ENCODE results near the gene TMEM175.

The TMEM175 gene

GRCh38 chr4:952881-953573 lies 20.8 kb downstream of the TMEM175 start:
- peaks cover 4% of the 10 kb centered on the region for H3K36me3 Mint-ChIP-seq (ENCODE audit: low read depth)
- no peaks in the 10 kb centered on the region for H3K27me3 Mint-ChIP-seq
- DNase-seq: no peak
- H3K27ac Mint-ChIP-seq: no peak overlapping the region
- H3K4me1 Mint-ChIP-seq: no peaks in the 10 kb centered on the region
- ATAC-seq: no peak
- H3K9me3 Mint-ChIP-seq: no peaks in the 10 kb centered on the region
- no peak overlapping the region for H3K4me3 Mint-ChIP-seq

- peaks cover 4% of the 10 kb centered on the region for H3K36me3 Mint-ChIP-seq (ENCODE audit: low read depth)
- no peak for DNase-seq
- ATAC-seq: no peak
Observed at GRCh38 chr4:953574-953915, 21.3 kb downstream of the TMEM175 start.

GRCh38 chr4:954211-955020 lies 22.2 kb downstream of the TMEM175 start:
- Mint-ChIP-seq H3K27ac (no peak overlapping the region), H3K36me3 (ENCODE audit: low read depth) (peaks cover 4% of the 10 kb centered on the region), H3K9me3 (no peaks in the 10 kb centered on the region), H3K4me1 (no peaks in the 10 kb centered on the region), H3K27me3 (no peaks in the 10 kb centered on the region), H3K4me3 (no peak overlapping the region)
- ATAC-seq: no peak
- DNase-seq: no peak

More at GRCh38 chr4:953574-953915, 21.3 kb downstream of the TMEM175 start:
- Mint-ChIP-seq H3K4me1 (no peaks in the 10 kb centered on the region), H3K4me3 (no peak overlapping the region), H3K9me3 (no peaks in the 10 kb centered on the region), H3K27ac (no peak overlapping the region), H3K27me3 (no peaks in the 10 kb centered on the region)

GRCh38 chr4:955161-955921 lies 23.1 kb downstream of the TMEM175 start:
- ATAC-seq: no peak
- H3K4me1 Mint-ChIP-seq: no peaks in the 10 kb centered on the region
- DNase-seq: no peak
- no peak overlapping the region for H3K27ac Mint-ChIP-seq
- no peaks in the 10 kb centered on the region for H3K27me3 Mint-ChIP-seq
- H3K36me3 Mint-ChIP-seq (ENCODE audit: low read depth): peaks cover 4% of the 10 kb centered on the region
- H3K4me3 Mint-ChIP-seq: no peak overlapping the region
- no peaks in the 10 kb centered on the region for H3K9me3 Mint-ChIP-seq

- Mint-ChIP-seq H3K4me1 (no peaks in the 10 kb centered on the region), H3K9me3 (no peaks in the 10 kb centered on the region), H3K27ac (no peak overlapping the region), H3K4me3 (no peak overlapping the region), H3K36me3 (ENCODE audit: low read depth) (peaks cover 4% of the 10 kb centered on the region), H3K27me3 (no peaks in the 10 kb centered on the region)
- DNase-seq (no peak), ATAC-seq (no peak)
Observed at GRCh38 chr4:955931-956381, 23.7 kb downstream of the TMEM175 start.

- H3K36me3 Mint-ChIP-seq (ENCODE audit: low read depth): peaks cover 4% of the 10 kb centered on the region
- no peaks in the 10 kb centered on the region for H3K4me1 Mint-ChIP-seq
- H3K27ac Mint-ChIP-seq: no peak overlapping the region
- DNase-seq (no peak), ATAC-seq (no peak)
- no peaks in the 10 kb centered on the region for H3K27me3 Mint-ChIP-seq
- H3K9me3 Mint-ChIP-seq: no peaks in the 10 kb centered on the region
- no peak overlapping the region for H3K4me3 Mint-ChIP-seq
Observed at GRCh38 chr4:956531-957230, 24.4 kb downstream of the TMEM175 start.

GRCh38 chr4:957231-957580 lies 24.9 kb downstream of the TMEM175 start:
- no peaks in the 10 kb centered on the region for H3K27me3 Mint-ChIP-seq
- H3K36me3 Mint-ChIP-seq (ENCODE audit: low read depth): peaks cover 4% of the 10 kb centered on the region
- no peak overlapping the region for H3K4me3 Mint-ChIP-seq
- no peaks in the 10 kb centered on the region for H3K4me1 Mint-ChIP-seq
- H3K9me3 Mint-ChIP-seq: no peaks in the 10 kb centered on the region
- H3K27ac Mint-ChIP-seq: no peak overlapping the region
- no peak for DNase-seq
- no peak for ATAC-seq

- DNase-seq (no peak), ATAC-seq (no peak)
- Mint-ChIP-seq H3K27ac (no peak overlapping the region), H3K9me3 (no peaks in the 10 kb centered on the region), H3K4me3 (no peak overlapping the region), H3K27me3 (no peaks in the 10 kb centered on the region), H3K36me3 (ENCODE audit: low read depth) (peaks cover 4% of the 10 kb centered on the region), H3K4me1 (no peaks in the 10 kb centered on the region)
Observed at GRCh38 chr4:957581-958313, 25.5 kb downstream of the TMEM175 start.

GRCh38 chr4:958314-958665 lies 26.0 kb downstream of the TMEM175 start:
- ATAC-seq (no peak), DNase-seq (no peak)
- no peaks in the 10 kb centered on the region for H3K27me3 Mint-ChIP-seq
- no peak overlapping the region for H3K4me3 Mint-ChIP-seq
- no peak overlapping the region for H3K27ac Mint-ChIP-seq
- H3K4me1 Mint-ChIP-seq: no peaks in the 10 kb centered on the region
- H3K36me3 Mint-ChIP-seq (ENCODE audit: low read depth): peaks cover 4% of the 10 kb centered on the region
- no peaks in the 10 kb centered on the region for H3K9me3 Mint-ChIP-seq

GRCh38 chr4:958696-959337 lies 26.6 kb downstream of the TMEM175 start:
- DNase-seq: no peak
- no peak for ATAC-seq
- no peaks in the 10 kb centered on the region for H3K9me3 Mint-ChIP-seq
- no peaks in the 10 kb centered on the region for H3K4me1 Mint-ChIP-seq
- H3K27ac Mint-ChIP-seq: no peak overlapping the region
- peaks cover 4% of the 10 kb centered on the region for H3K36me3 Mint-ChIP-seq (ENCODE audit: low read depth)
- H3K4me3 Mint-ChIP-seq: no peak overlapping the region
- H3K27me3 Mint-ChIP-seq: no peaks in the 10 kb centered on the region

- H3K9me3 Mint-ChIP-seq: no peaks in the 10 kb centered on the region
- no peak for DNase-seq
- H3K4me3 Mint-ChIP-seq: no peak overlapping the region
- no peaks in the 10 kb centered on the region for H3K27me3 Mint-ChIP-seq
- ATAC-seq: no peak
- peaks cover 2% of the 10 kb centered on the region for H3K36me3 Mint-ChIP-seq (ENCODE audit: low read depth)
- no peaks in the 10 kb centered on the region for H3K4me1 Mint-ChIP-seq
- H3K27ac Mint-ChIP-seq: peak overlapping the region; percentile 18
Observed at GRCh38 chr4:959338-960139, 27.3 kb downstream of the TMEM175 start.

- ATAC-seq (no peak), DNase-seq (no peak)
- H3K4me1 Mint-ChIP-seq: no peaks in the 10 kb centered on the region
- H3K27me3 Mint-ChIP-seq: no peaks in the 10 kb centered on the region
- peak overlapping the region; percentile 18 for H3K27ac Mint-ChIP-seq
- no peaks in the 10 kb centered on the region for H3K9me3 Mint-ChIP-seq
- no peak overlapping the region for H3K4me3 Mint-ChIP-seq
- peaks cover 2% of the 10 kb centered on the region for H3K36me3 Mint-ChIP-seq (ENCODE audit: low read depth)
Observed at GRCh38 chr4:960140-960635, 27.9 kb downstream of the TMEM175 start.
